Cardiac fibroblast (primary cell): Measurements from ENCODE around the gene RBM5.

ENCODE experiments used
- DNase-seq, 2 donors: peaks; one replicate each; pipeline versions ENCODE4 v3.0.0 to v3.0.0-alpha.2; 2010; ENCODE audit warnings: low read depth in 2 of 2
- H3K4me3 ChIP-seq, 2 donors: replicated peaks in 1 of 2; 1 replicate in 1 of 2; 2 replicates in 1 of 2; pipeline ENCODE4 v1.5.1; 2011; ENCODE audit warnings: low read depth in 2 of 2, low read length in 2 of 2, mild to moderate bottlenecking in 2 of 2, moderate library complexity in 1 of 2
- TF ChIP-seq, protein P1 (sequence below): IDR thresholded peaks from one replicate; pipeline ENCODE4 v1.5.1; 2011; ENCODE audit warnings: low read depth, mild to moderate bottlenecking, low read length, inconsistent platforms

RBM5 gene

GRCh38 chr3:50119786-50120185, 31.1 kb downstream of the RBM5 start:
- H3K4me3 ChIP-seq = no peak overlapping the region
- TF ChIP-seq, protein P1, sequence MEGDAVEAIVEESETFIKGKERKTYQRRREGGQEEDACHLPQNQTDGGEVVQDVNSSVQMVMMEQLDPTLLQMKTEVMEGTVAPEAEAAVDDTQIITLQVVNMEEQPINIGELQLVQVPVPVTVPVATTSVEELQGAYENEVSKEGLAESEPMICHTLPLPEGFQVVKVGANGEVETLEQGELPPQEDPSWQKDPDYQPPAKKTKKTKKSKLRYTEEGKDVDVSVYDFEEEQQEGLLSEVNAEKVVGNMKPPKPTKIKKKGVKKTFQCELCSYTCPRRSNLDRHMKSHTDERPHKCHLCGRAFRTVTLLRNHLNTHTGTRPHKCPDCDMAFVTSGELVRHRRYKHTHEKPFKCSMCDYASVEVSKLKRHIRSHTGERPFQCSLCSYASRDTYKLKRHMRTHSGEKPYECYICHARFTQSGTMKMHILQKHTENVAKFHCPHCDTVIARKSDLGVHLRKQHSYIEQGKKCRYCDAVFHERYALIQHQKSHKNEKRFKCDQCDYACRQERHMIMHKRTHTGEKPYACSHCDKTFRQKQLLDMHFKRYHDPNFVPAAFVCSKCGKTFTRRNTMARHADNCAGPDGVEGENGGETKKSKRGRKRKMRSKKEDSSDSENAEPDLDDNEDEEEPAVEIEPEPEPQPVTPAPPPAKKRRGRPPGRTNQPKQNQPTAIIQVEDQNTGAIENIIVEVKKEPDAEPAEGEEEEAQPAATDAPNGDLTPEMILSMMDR = no peak
- no peak for DNase-seq

- TF ChIP-seq, protein P1 = no peak
- no peak overlapping the region for H3K4me3 ChIP-seq
- DNase-seq = no peak
These were observed 31.8 kb downstream of the RBM5 start for GRCh38 chr3:50120364-50121071.

DNA sequence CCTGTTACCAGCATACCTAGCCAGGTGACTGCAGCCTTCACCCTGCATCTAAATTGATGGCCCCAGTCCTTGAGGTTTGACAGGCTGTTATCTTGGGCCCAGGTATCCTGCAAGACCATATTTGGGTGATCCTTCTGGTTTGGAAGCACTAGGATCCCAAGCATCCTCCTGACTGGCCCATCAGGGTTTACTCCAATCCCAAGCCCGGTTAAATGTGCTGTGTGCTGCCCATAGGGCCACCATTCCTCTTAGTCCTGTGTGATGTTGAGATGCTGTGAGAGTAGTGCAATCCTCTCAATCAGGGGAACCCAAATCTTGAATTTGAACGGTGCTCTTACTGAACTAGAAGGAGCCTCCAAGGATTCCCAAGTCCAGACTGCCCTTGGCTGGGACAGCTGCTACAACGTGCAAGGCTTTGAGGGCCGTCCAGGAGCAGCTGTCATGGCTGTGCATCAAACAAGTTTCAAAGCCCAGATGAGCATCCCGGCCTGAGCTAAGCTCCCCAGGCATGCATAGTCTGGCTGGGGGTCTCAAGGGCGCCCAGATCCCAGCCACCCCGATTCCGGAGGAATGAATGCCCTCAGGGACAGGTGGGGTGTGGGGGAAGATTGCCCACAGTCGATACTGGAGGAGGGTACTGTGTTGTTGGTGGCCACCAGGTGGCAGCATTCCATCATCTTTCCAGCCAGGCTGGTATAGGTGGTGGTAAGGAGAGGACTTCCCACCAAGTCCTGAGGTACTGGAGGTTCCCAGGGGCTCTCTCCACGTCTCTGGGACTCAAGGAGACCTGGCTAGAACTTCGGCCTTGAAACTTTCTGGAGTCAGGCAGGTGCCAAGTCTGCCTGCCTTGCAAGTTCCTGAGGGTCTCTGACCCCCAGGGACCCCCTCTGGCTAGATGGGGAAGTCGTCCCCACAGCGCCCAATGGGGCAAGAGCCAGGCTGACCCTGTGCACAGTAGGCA, 32.6 kb downstream of the RBM5 start:
- H3K4me3 ChIP-seq = no peak overlapping the region
- TF ChIP-seq, protein P1 = peak; percentile 71
- DNase-seq = peak; percentile 85 to 89

- TF ChIP-seq, protein P1 = peak; percentile 10
- peak in 1 of 2 donors; percentile 23 for DNase-seq
These were observed 33.4 kb downstream of the RBM5 start for GRCh38 chr3:50122071-50122470.

GRCh38 chr3:50122661-50123391, 34.1 kb downstream of the RBM5 start:
- no peak for DNase-seq
- TF ChIP-seq, protein P1 = no peak

More at GRCh38 chr3:50122071-50122470, 33.4 kb downstream of the RBM5 start:
- H3K4me3 ChIP-seq = no peak overlapping the region

DNA sequence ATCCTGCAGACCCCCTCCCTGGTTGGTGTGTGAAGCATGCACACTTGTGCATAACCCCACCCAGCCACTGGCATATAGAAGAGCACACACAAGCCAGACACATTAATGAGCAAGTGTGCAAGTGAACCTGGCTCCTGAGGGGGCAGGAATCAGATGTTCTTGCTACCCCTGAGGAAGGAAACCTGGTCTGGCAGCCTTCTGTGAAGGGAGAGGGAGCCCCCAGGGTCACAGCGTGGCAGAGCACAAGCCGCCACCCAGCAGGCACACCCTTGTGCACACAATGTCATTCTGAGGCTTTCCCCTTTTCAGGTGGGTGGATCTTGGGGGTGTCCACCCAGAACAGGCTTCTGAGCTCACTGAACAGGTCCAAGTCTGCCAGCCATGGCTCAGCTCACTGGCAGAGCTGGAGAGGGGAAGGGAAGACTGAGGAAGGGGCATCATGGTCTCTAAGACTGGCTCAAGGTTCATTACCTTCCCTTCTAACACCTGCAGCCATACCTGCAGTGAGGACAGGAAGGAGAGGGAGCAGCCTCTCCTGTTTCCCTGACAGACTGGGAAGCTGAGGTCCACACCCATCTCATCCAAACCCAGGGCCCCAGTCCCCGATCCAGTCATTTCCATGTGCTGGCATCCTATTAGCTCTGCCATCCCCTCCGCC, 34.8 kb downstream of the RBM5 start:
- H3K4me3 ChIP-seq = no peak overlapping the region
- DNase-seq = no peak
- TF ChIP-seq, protein P1 = no peak

More at GRCh38 chr3:50122661-50123391, 34.1 kb downstream of the RBM5 start:
- no peak overlapping the region for H3K4me3 ChIP-seq
